ENCODE results near the gene TBX18.

TBX18 gene

GRCh38 chr6:84667252-84668213 is 96.9 kb downstream of the TBX18 start:
- DNase-seq: no peak

GRCh38 chr6:84665401-84665800 is 99.0 kb downstream of the TBX18 start:
- no peak for DNase-seq

DNA sequence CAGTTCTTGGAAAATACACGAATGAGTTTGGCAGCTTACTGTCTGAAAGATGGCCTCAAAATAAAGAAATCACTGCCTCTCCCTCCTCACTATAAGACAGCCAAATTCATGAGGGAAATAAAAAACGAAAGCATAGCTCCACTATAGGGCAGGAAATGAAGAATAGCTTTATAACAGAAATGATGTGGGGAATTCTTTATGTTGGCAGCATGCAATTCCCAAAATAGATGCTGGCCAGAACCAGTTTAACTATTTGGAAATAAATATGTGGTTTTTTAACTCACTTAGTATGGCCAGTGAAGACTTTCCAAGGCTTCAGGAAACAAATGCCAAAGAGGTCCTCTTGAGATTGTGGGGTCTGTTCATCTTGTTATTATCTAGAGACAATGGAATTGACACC is 100.5 kb downstream of the TBX18 start:
- no peak for DNase-seq

DNA sequence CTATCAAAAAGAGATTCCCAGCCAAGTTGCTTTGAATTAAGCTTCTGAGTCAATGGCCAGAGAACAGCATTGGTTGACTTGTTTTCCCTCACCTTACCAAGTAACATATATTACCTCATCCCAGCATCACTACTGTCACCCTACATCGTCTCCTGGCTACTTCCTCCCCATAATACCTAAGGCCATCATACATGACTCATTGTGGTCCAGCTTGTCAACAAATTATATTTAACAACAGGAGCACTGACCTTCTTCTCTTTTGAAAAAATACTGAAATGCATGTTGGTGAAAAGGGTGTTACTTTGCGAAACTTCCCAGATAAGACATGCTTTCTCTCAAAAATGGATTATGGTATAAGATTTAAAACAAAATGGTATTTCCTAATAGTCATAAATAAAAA is 106.9 kb downstream of the TBX18 start:
- DNase-seq: no peak

DNA sequence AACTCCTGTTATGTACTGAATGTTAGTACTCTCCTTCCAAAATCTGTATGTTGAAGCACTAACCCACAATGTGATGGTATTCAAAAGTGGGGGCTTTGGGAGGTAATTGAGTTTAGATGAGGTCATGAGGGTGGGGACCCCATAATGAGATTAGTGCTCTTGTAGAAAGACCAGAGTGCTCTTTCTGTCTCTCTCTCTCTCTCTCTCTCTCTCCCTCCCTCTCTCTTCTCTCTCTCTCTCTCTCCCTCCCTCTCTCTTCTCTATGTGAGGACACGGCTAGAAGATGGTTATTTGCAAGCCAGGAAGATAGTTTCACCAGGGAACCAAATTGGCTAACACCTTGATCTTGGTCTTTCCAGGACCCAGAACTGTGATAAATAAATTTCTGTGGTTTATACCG is 107.4 kb downstream of the TBX18 start:
- no peak for DNase-seq

GRCh38 chr6:84653027-84653551 is 111.3 kb downstream of the TBX18 start:
- DNase-seq: no peak

DNA sequence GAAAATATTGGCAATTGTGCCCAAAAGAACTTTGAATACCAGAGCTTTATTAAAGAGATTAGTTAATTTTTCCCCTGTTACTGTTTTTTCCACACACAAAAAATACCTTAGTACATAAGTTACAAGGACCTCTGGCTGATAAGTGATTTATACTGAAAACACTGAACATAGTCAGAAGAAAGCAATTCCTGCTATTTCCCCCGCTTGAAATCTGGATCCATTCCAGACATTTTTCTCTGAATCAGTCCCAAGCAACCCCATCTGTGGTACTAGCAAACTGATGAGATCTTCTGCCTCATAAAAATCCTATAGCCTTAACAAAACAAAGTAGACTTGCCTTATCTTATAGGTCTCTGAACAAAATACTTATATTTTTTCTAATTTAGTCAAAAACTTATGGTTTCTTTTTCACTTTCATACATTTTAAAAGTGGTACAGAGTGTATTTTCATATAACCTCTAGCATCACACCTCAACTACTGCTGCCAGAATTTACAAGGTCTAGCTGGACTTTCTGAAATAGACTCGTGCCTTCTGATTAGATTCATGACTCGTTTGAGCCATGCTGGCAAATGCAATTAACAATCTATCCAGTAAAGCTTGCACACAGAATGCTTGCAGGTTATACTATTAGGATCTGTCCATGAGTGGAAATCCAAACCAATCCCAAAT is 111.9 kb downstream of the TBX18 start:
- no peak for DNase-seq

GRCh38 chr6:84651583-84651982 is 112.8 kb downstream of the TBX18 start:
- no peak for DNase-seq

DNA sequence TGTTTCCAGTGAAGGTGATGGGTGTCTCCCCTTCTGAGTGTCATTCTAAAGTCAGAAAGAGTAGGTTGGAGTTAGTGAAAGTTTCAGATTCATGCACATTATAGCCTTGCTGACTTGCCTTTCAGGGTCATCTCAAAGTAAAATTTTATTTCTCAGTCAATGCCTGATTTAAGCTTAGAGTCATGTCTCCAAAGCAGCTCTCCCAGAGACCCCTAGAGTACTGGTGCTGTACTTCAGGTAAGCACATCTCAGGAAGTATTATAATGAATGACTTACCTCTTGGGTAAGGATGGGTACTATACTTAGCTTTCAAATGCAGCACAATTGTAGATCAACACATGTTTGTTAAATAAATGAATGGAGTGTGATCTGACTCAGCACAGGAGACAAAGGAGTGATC is 116.0 kb downstream of the TBX18 start:
- no peak for DNase-seq

- no peak for DNase-seq
Observed at GRCh38 chr6:84645563-84646266, 118.7 kb downstream of the TBX18 start.

GRCh38 chr6:84645000-84645399 is 119.4 kb downstream of the TBX18 start:
- DNase-seq: no peak

- DNase-seq: no peak
Observed at GRCh38 chr6:84643778-84644177, 120.6 kb downstream of the TBX18 start.

DNA sequence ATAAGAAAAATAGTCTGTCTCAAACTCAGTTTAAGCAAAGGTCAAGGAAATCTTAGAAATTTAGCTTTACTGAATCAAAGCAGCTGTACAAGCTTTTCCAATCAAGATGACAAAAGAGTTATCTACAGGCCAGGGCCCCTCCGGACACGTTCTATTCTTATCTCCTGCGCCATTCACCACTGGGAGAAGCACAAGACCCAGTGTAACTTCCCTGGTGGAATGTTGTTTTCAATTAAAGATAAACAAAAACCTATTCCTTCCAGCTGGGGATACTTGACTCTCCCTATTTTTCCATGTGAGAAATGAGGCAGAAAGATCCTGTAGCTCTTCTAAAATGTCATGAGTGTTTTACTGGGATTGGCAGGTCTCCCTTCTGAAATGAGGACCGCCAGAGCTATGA is 123.3 kb downstream of the TBX18 start:
- DNase-seq: no peak

DNA sequence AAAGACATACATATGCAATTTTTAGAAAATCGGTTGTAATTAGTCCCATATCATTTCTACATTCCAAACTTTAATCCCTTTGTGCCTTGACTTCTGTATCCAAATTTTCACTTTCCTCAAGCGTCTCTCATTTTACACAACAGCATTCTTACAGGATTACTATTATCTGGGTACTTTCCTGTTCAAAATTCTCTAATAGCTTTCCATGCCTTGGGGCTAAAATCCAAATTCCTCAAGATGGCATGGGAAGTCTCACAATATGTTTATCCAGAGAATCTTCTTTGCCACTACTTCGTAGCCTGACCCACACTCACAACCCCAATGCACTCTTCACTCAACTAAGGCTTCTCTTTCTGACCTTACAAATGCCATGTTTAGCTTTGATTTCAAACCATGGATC is 125.0 kb downstream of the TBX18 start:
- DNase-seq: no peak

- DNase-seq: no peak
Observed at GRCh38 chr6:84638286-84638685, 126.1 kb downstream of the TBX18 start.

Data from NCI-H1694 treated with DMSO at 0.1 percent for 48 hours (cell line).